ENCODE measurements around the gene DIS3L2. TPM values are rescaled to one million over a fixed set of nuclear protein-coding genes. Genes with fewer than 3 reads are reported as not detected.
"Not testable (repeated sequence)": the region's sequence is repeated elsewhere in the genome, so short reads cannot be mapped to it uniquely, and the experiment has no call there.

Gene DIS3L2
- total RNA-seq, 1 donor from 2014 or later = 20.6 TPM

DNA sequence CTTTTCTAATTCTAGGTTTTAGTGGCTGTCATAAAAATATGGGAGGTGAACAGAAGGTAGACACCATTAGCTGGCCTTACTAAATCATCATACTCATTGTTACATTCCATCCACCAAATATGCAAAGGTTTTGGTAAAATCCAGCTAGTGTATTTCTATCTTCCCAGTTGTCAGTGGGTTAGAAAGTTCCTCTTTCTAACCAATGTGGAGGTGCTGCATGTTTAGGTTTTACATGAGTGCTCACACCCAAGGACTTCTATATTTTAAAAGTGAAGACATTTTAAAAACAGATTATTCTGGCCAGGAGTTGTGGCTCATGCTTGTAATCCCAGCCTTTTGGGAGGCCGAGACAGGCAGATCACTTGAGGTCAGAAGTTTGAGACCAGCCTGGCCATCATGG is 423.0 kb downstream of the DIS3L2 start:
- no peaks in the 10 kb centered on the region for H3K9me3 ChIP-seq
- DNase-seq (ENCODE audit: low spot score in 2 of 2) = no peak
- H3K27ac ChIP-seq = no peak overlapping the region
- no peak overlapping the region for H3K4me3 ChIP-seq
- no peaks in the 10 kb centered on the region for H3K4me1 ChIP-seq
- H3K27me3 ChIP-seq = peaks cover 5% of the 10 kb centered on the region
- TF ChIP-seq, protein P1, sequence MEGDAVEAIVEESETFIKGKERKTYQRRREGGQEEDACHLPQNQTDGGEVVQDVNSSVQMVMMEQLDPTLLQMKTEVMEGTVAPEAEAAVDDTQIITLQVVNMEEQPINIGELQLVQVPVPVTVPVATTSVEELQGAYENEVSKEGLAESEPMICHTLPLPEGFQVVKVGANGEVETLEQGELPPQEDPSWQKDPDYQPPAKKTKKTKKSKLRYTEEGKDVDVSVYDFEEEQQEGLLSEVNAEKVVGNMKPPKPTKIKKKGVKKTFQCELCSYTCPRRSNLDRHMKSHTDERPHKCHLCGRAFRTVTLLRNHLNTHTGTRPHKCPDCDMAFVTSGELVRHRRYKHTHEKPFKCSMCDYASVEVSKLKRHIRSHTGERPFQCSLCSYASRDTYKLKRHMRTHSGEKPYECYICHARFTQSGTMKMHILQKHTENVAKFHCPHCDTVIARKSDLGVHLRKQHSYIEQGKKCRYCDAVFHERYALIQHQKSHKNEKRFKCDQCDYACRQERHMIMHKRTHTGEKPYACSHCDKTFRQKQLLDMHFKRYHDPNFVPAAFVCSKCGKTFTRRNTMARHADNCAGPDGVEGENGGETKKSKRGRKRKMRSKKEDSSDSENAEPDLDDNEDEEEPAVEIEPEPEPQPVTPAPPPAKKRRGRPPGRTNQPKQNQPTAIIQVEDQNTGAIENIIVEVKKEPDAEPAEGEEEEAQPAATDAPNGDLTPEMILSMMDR (IDR thresholded peaks at IDR 0.05) = no peak
- H3K36me3 ChIP-seq = no peaks in the 10 kb centered on the region
- intact Hi-C loops (cut with DNase I) = no loop called here

DNA sequence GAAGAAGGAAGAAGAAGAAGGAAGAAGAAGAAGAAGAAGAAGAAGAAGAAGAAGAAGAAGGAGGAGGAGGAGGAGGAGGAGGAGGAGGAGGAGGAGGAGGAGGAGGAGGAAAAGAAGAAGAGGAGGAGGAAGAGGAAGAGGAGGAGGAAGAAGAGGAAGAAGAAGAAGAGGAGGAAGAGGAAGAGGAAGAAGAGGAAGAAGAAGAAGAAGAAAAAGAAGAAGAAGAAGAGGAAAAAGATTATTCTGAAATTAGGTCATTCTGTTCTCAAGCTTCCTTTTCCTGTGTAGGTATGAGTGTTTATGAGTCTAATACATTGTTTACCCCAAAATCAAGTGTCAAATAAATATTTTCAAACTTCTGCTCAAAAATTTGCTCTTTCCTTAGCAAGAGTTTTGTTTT is 423.5 kb downstream of the DIS3L2 start:
- H3K4me1 ChIP-seq; H3K27me3 ChIP-seq; H3K9me3 ChIP-seq; DNase-seq (ENCODE audit: low spot score in 2 of 2); H3K27ac ChIP-seq; H3K4me3 ChIP-seq; intact Hi-C loops (cut with DNase I); H3K36me3 ChIP-seq: not testable (repeated sequence)

DNA sequence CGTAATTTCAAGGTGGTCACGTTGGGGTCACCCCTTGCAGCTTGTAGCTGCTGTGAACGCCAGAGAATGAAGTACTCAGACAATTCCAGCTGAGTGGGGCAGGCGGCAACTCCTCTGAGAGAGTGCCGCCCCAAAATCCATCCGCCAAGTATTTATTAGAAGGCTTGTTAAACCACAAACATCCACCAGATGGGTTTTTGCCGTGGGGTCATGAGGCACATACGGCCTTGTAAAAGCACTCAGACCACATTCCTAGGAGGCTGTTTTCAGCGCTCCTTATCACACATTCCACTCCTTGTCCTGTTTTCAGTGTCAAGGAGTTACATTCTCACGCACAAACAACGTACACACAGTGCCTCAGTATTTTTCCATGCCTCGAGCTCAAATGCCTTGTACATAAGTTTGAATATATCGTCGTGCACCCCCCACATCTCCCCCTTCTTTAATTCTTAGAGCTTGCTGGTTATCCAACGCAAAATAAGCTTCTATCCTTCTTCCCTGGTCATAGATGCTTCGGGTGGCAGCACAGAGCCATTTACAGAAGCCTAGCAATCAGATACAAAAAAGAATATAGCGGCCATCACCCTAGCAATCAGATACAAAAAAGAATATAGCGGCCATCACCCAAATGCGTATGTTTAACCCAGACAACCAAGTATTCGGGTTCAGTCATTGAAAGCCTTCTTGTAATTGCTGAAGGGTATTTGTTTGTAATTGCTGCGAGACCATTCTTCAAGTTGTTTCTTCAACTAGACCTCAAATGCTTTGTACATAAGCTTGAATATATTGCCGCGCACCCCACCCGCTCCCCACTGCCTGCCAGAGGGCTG is 424.4 kb downstream of the DIS3L2 start:
- H3K27ac ChIP-seq = no peak overlapping the region
- TF ChIP-seq, protein P1 (IDR thresholded peaks at IDR 0.05) = no peak
- no peaks in the 10 kb centered on the region for H3K4me1 ChIP-seq
- intact Hi-C loops (cut with DNase I) = no loop called here
- no peaks in the 10 kb centered on the region for H3K9me3 ChIP-seq
- H3K4me3 ChIP-seq = no peak overlapping the region
- H3K27me3 ChIP-seq = peaks cover 5% of the 10 kb centered on the region
- no peak for DNase-seq (ENCODE audit: low spot score in 2 of 2)
- no peaks in the 10 kb centered on the region for H3K36me3 ChIP-seq

DNA sequence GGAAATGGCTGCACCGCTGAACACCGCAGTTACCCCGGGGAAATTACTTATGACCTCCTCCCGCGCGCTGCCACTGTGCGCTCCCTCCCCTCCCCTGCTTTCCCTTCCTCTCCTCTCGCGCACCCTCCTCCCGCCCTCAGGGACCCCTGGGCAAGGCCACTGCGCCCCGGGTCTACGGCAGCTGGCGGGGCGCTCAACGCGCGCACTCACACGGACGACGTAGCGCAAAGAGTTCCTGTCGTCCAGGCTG is 424.9 kb downstream of the DIS3L2 start:
- Histone ChIP-seq H3K27ac (no peak overlapping the region), H3K27me3 (peaks cover 5% of the 10 kb centered on the region), H3K36me3 (no peaks in the 10 kb centered on the region), H3K4me1 (no peaks in the 10 kb centered on the region), H3K9me3 (no peaks in the 10 kb centered on the region), H3K4me3 (no peak overlapping the region)
- TF ChIP-seq, protein P1 (IDR thresholded peaks at IDR 0.05) = no peak
- no peak for DNase-seq (ENCODE audit: low spot score in 2 of 2)
- intact Hi-C loops (cut with DNase I) = no loop called here

Other genes with a start within 250 kb of the DIS3L2 start
- 34.1 TPM for gene PDE6D, start 180.4 kb upstream of the DIS3L2 start, total RNA-seq
- gene COPS7B, start 175.3 kb upstream of the DIS3L2 start, total RNA-seq = 28.9 TPM
- not detected for gene NPPC, start 35.3 kb upstream of the DIS3L2 start, total RNA-seq

All from ascending aorta (tissue), 2 donors.